ENCODE measurements around the gene PFDN1. TPM values are rescaled to one million over a fixed set of nuclear protein-coding genes. Genes with fewer than 3 reads are reported as not detected.

PFDN1 gene
- total and polyA plus RNA-seq, 7 donors = 35.9 to 115 (median 55.0) TPM

DNA sequence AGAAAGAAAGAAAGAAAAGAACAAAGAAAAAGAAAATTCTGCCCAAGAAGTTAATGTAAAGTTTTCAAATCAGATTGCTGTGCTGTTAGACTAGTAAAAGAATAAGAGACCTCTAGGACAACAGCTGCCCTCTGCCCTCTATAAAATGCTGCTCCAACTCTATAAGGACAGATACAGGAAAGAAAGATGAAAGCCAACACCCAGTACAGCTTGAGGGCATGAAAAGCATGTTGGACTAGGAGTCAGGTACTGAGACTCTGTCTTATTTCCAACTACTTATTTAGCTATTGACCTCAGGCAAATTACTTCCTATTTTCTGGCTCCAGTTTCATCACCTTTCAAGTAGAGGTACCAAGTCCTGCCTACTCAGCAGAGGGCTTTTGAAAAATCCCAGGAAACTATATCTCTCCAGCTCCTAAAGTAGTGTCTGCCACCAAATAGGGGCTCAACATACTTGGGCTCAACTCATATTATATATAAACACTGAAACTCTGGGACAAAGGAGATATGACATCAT is 37.8 kb upstream of the PFDN1 start:
- intact Hi-C loops (cut with DNase I) = no loop called here
- peak in 1 of 4 donors; percentile 42 for ATAC-seq

DNA sequence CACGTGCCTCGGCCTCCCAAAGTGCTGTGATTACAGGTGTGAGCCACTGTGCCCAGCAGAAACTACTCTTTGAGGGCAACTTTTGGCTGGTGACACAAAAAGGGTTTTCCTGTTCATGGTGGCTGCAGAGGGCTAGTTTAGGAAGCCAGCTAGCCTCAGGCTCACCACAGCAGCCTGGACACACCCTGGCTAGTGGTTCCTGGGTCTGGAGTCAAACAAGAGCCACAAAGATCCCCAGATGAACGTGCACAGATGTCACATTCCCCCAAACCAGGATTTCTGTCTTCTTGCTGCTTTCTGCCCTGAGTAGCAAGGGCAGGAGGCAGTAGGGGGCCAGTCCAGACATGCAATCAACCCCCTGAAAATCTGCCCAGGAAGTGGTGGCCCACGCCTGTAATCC is 36.7 kb upstream of the PFDN1 start:
- ATAC-seq = no peak
- peaks cover 93% of the 10 kb centered on the region for H3K4me1 ChIP-seq
- H3K9me3 ChIP-seq = no peaks in the 10 kb centered on the region
- no peak for TF ChIP-seq CTCF (IDR thresholded peaks at IDR 0.05)
- 60 to 65% (median 65%) methylated on average over 4 of the region's 4 CpGs for WGBS, 3 donors
- DNase-seq = no peak
- intact Hi-C loops (cut with DNase I) = loop anchor here (5.0 kb wide), 2 partner anchors 37 to 42 kb away; partner anchors contain the start of gene PFDN1 (in 1 of the 2)
- H3K4me3 ChIP-seq = no peak overlapping the region
- H3K27me3 ChIP-seq (ENCODE audit: insufficient read depth in 3 of 3, low read length in 2 of 3) = no peaks in the 10 kb centered on the region
- H3K36me3 ChIP-seq (ENCODE audit: insufficient read depth in 1 of 2, low read depth in 1 of 2) = peaks cover 0 to 33% of the 10 kb centered on the region in 2 donors
- H3K27ac ChIP-seq = peak overlapping the region; percentile 94

More for the DNA sequence above, 37.8 kb upstream of the PFDN1 start:
- Histone ChIP-seq H3K4me3 (peak overlapping the region; percentile 73), H3K27ac (peak overlapping the region; percentile 94), H3K36me3 (ENCODE audit: insufficient read depth in 1 of 2, low read depth in 1 of 2) (peaks cover 0 to 24% of the 10 kb centered on the region in 2 donors), H3K27me3 (ENCODE audit: insufficient read depth in 3 of 3, low read length in 2 of 3) (no peaks in the 10 kb centered on the region), H3K9me3 (no peaks in the 10 kb centered on the region), H3K4me1 (peaks cover 97% of the 10 kb centered on the region)
- no peak for TF ChIP-seq CTCF (IDR thresholded peaks at IDR 0.05)
- DNase-seq = no peak

- Histone ChIP-seq H3K9me3 (no peaks in the 10 kb centered on the region), H3K27me3 (ENCODE audit: insufficient read depth in 3 of 3, low read length in 2 of 3) (no peaks in the 10 kb centered on the region), H3K36me3 (ENCODE audit: insufficient read depth in 1 of 2, low read depth in 1 of 2) (peaks cover 0 to 37% of the 10 kb centered on the region in 2 donors), H3K4me3 (peak overlapping the region; percentile 5), H3K4me1 (peaks cover 86% of the 10 kb centered on the region), H3K27ac (peak overlapping the region; percentile 94)
- TF ChIP-seq CTCF (IDR thresholded peaks at IDR 0.05) = no peak
- intact Hi-C loops (cut with DNase I) = loop anchor here (5.0 kb wide), 2 partner anchors 37 to 42 kb away; partner anchors contain the start of gene PFDN1 (in 1 of the 2)
- 65 to 88% (median 77%) methylated on average over 2 of the region's 2 CpGs for whole genome bisulfite sequencing, 3 donors
- DNase-seq (no peak), ATAC-seq (no peak)
These were observed 36.0 kb upstream of the PFDN1 start for GRCh38 chr5:140338908-140339307.

DNA sequence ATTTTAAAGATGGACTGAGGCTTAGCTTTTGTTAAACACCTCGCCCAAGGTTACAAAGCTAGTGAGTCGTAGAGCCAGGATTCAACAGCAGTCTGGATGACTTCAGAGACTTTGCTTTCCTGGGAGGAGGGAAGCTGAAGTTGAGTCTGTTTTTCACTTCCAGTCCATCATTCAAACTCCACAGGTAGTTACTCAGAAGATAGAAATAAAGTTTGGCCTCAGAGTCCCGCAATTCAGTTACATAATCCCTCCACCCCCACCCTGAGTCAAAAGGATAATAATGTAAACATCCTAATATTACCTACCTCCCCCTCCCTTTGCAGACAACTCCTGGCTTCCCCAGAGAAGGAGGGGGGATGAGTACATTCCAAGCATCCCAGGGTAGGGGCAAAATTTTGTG is 35.4 kb upstream of the PFDN1 start:
- Histone ChIP-seq H3K27ac (peak overlapping the region; percentile 94), H3K9me3 (no peaks in the 10 kb centered on the region), H3K4me3 (no peak overlapping the region), H3K4me1 (peaks cover 81% of the 10 kb centered on the region), H3K36me3 (ENCODE audit: insufficient read depth in 1 of 2, low read depth in 1 of 2) (peaks cover 0 to 37% of the 10 kb centered on the region in 2 donors), H3K27me3 (ENCODE audit: insufficient read depth in 3 of 3, low read length in 2 of 3) (no peaks in the 10 kb centered on the region)
- peak; percentile 52 to 66 (median 58) for ATAC-seq
- intact Hi-C loops (cut with DNase I) = loop anchor here (5.0 kb wide), 2 partner anchors 36 to 41 kb away; partner anchors contain the start of gene PFDN1 (in 1 of the 2)
- WGBS, 3 donors = 38 to 53% (median 53%) methylated on average over 3 of the region's 3 CpGs
- TF ChIP-seq CTCF (IDR thresholded peaks at IDR 0.05) = no peak
- no peak for DNase-seq

DNA sequence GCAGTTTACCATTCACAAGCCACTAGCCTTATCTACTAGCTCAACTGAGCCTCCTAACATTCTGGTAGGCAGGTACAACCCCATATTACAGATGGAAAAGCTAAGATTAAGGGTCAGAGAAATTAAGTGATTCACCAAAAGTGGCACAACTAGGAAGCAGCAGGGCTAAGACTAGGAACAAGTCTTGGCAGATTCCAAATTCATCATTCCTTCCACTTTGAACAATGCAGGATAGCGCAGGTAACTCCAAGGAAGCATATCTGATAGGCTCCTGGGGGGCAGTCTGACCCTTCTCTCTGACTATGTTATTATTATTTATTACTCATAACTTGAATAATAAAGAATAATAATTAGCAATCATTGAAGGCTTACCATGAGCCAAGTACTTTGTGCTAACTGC is 35.0 kb upstream of the PFDN1 start:
- no peaks in the 10 kb centered on the region for H3K9me3 ChIP-seq
- DNase-seq = no peak
- intact Hi-C loops (cut with DNase I) = loop anchor here (5.0 kb wide), 2 partner anchors 36 to 41 kb away; partner anchors contain the start of gene PFDN1 (in 1 of the 2)
- no peak for ATAC-seq
- no peak for TF ChIP-seq CTCF (IDR thresholded peaks at IDR 0.05)
- whole genome bisulfite sequencing, 3 donors = 93 to 100% (median 100%) methylated on average over 1 of the region's 1 CpG
- H3K27me3 ChIP-seq (ENCODE audit: insufficient read depth in 3 of 3, low read length in 2 of 3) = no peaks in the 10 kb centered on the region
- peaks cover 0 to 38% of the 10 kb centered on the region in 2 donors for H3K36me3 ChIP-seq (ENCODE audit: insufficient read depth in 1 of 2, low read depth in 1 of 2)
- peaks cover 78% of the 10 kb centered on the region for H3K4me1 ChIP-seq
- no peak overlapping the region for H3K4me3 ChIP-seq
- H3K27ac ChIP-seq = peak overlapping the region; percentile 94
